ENCODE data around the gene PDXK. TPM values are rescaled to one million over a fixed set of nuclear protein-coding genes. Genes with fewer than 3 reads are reported as not detected.

PDXK gene
- total RNA-seq, 1 donor from 2014 or later: 12.5 TPM

DNA sequence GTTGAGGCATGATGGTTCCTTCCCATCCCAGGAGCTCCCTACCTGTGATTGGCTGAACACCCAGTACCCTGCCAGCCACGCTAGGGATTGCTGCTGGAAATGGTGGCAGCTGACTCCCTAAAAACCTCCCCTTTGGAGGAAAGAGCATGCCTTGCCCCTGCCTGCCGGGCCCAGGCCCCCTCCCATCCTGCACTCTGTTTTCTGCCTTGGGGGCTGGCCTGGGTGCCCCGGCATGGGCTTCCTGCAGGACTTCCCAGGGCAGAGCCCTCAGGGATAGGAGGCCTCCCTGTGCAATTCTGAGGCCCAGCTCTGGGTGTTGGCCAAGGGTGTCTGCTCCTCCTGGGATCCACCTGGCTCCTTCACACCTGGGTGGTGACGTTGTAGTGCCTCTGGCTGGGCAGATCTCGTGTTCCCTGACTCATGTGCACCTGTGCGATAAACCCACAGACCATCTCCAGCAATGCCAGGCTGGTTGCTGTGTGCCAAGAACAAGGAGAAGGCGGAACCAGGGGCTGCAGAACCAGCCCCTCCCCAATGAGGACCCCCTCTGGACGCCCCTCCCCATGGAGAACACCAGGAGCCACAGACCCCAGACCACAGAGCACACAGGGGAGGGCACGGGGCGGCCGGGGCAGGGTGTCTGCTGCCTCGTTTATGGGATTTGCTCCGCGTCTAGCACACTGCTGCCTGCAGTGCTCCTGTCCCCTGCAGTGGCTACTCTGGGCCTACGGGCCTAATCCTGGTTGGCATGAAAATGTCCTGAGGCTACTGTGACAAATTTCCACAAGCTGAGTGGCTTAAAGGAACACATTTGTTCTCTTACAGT is 43.6 kb downstream of the PDXK start:
- no peak overlapping the region for H3K4me3 ChIP-seq (ENCODE audit: low read length in 3 of 3)
- H3K9me3 ChIP-seq (ENCODE audit: control insufficient read depth in 3 of 3, low read length in 3 of 3): peaks cover 0 to 2% (median 0%) of the 10 kb centered on the region in 3 donors
- H3K36me3 ChIP-seq (ENCODE audit: control insufficient read depth in 3 of 3, insufficient read depth in 3 of 3, low read length in 3 of 3): peaks cover 0 to 12% (median 6%) of the 10 kb centered on the region in 3 donors
- H3K9ac ChIP-seq (ENCODE audit: low read depth in 1 of 3, low read length in 3 of 3): no peak overlapping the region
- H3K4me1 ChIP-seq (ENCODE audit: control insufficient read depth in 3 of 3, insufficient read depth in 3 of 3, low read length in 3 of 3): peaks cover 2 to 4% (median 3%) of the 10 kb centered on the region in 3 donors
- no peaks in the 10 kb centered on the region for H3K27me3 ChIP-seq (ENCODE audit: control insufficient read depth in 3 of 3, insufficient read depth in 3 of 3, low read length in 3 of 3)
- no peak overlapping the region for H3K27ac ChIP-seq (ENCODE audit: low read depth, low read length)

- Histone ChIP-seq H3K4me1 (ENCODE audit: control insufficient read depth in 3 of 3, insufficient read depth in 3 of 3, low read length in 3 of 3) (peaks cover 0 to 4% (median 0%) of the 10 kb centered on the region in 3 donors), H3K27me3 (ENCODE audit: control insufficient read depth in 3 of 3, insufficient read depth in 3 of 3, low read length in 3 of 3) (peaks cover 0 to 4% (median 0%) of the 10 kb centered on the region in 3 donors), H3K9me3 (ENCODE audit: control insufficient read depth in 3 of 3, low read length in 3 of 3) (peaks cover 0 to 2% (median 0%) of the 10 kb centered on the region in 3 donors), H3K27ac (ENCODE audit: low read depth, low read length) (no peak overlapping the region), H3K9ac (ENCODE audit: low read depth in 1 of 3, low read length in 3 of 3) (no peak overlapping the region), H3K4me3 (ENCODE audit: low read length in 3 of 3) (no peak overlapping the region), H3K36me3 (ENCODE audit: control insufficient read depth in 3 of 3, insufficient read depth in 3 of 3, low read length in 3 of 3) (peaks cover 0 to 10% (median 6%) of the 10 kb centered on the region in 3 donors)
Observed at GRCh38 chr21:43763901-43764523, 45.1 kb downstream of the PDXK start.

- peaks cover 0 to 2% (median 0%) of the 10 kb centered on the region in 3 donors for H3K9me3 ChIP-seq (ENCODE audit: control insufficient read depth in 3 of 3, low read length in 3 of 3)
Observed at GRCh38 chr21:43764576-43765495, 45.9 kb downstream of the PDXK start.

DNA sequence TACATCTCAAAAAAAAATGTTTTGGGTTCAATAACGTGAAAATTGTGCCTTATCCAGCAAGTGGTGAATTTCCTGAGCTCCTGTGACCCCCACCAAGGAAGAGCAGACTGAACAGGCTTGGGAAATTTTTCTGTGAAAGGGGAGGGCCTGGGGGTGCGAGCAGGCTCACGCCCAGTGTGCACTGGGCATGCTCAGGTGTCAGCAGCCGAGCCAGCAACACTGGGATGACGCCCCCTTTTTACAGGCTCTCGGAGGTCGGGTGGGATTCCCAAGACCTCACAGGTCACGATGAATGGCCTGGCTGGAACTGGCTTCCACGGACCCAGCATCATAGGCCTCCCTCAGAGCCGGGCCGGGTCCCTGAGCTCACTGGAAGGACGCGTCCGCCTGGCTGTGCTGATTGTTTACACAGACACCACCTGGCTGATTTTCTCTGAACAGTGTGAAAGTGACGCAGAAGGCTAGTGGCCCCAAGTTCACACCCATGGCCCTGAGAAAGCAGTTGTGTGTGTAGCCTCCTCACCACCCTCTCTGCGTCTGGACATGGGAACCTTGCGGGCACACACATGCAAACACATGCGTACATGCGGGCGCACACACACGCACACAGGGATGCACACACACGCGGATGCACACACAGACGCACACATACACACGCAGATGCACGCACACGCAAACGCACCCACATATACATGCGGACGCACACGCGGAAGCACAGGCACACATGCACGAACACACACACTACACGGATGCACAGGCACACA is 48.0 kb downstream of the PDXK start:
- peaks cover 0 to 5% (median 3%) of the 10 kb centered on the region in 3 donors for H3K36me3 ChIP-seq (ENCODE audit: control insufficient read depth in 3 of 3, insufficient read depth in 3 of 3, low read length in 3 of 3)
- peaks cover 0 to 4% (median 2%) of the 10 kb centered on the region in 3 donors for H3K27me3 ChIP-seq (ENCODE audit: control insufficient read depth in 3 of 3, insufficient read depth in 3 of 3, low read length in 3 of 3)
- H3K27ac ChIP-seq (ENCODE audit: low read depth, low read length): no peak overlapping the region
- H3K4me3 ChIP-seq (ENCODE audit: low read length in 3 of 3): no peak overlapping the region
- peaks cover 0 to 2% (median 0%) of the 10 kb centered on the region in 3 donors for H3K9me3 ChIP-seq (ENCODE audit: control insufficient read depth in 3 of 3, low read length in 3 of 3)
- H3K4me1 ChIP-seq (ENCODE audit: control insufficient read depth in 3 of 3, insufficient read depth in 3 of 3, low read length in 3 of 3): peaks cover 0 to 4% (median 0%) of the 10 kb centered on the region in 3 donors
- H3K9ac ChIP-seq (ENCODE audit: low read depth in 1 of 3, low read length in 3 of 3): no peak overlapping the region

More at GRCh38 chr21:43764576-43765495, 45.9 kb downstream of the PDXK start:
- peaks cover 0 to 4% (median 0%) of the 10 kb centered on the region in 3 donors for H3K4me1 ChIP-seq (ENCODE audit: control insufficient read depth in 3 of 3, insufficient read depth in 3 of 3, low read length in 3 of 3)
- H3K4me3 ChIP-seq (ENCODE audit: low read length in 3 of 3): no peak overlapping the region
- peaks cover 0 to 4% (median 0%) of the 10 kb centered on the region in 3 donors for H3K27me3 ChIP-seq (ENCODE audit: control insufficient read depth in 3 of 3, insufficient read depth in 3 of 3, low read length in 3 of 3)
- peaks cover 0 to 10% (median 6%) of the 10 kb centered on the region in 3 donors for H3K36me3 ChIP-seq (ENCODE audit: control insufficient read depth in 3 of 3, insufficient read depth in 3 of 3, low read length in 3 of 3)
- no peak overlapping the region for H3K9ac ChIP-seq (ENCODE audit: low read depth in 1 of 3, low read length in 3 of 3)
- no peak overlapping the region for H3K27ac ChIP-seq (ENCODE audit: low read depth, low read length)

DNA sequence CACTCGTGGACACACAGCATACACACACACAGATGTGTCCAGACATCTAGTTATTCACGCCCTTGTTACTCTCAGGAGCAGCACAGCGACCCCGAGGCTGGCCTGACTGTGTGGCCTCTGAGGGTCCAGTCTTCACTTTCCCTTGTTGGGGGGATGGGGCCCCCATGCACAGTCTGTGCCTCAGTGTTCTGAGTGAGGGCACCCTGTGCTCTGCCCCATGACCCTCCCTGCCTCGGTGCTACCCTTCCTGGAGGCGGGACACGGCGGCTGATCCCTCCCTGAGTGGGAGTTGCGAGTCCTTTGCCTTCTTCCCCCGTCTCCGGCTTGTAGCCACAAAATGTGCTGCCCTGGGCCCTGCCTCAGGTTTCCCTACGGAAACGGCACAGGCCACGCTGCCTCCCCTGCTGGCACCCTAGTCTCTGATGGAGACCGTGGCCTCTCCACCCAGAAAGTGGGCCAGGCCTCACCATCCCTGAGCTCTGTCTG is 48.6 kb downstream of the PDXK start:
- no peak overlapping the region for H3K9ac ChIP-seq (ENCODE audit: low read depth in 1 of 3, low read length in 3 of 3)
- no peak overlapping the region for H3K4me3 ChIP-seq (ENCODE audit: low read length in 3 of 3)
- peaks cover 0 to 2% (median 0%) of the 10 kb centered on the region in 3 donors for H3K9me3 ChIP-seq (ENCODE audit: control insufficient read depth in 3 of 3, low read length in 3 of 3)
- peaks cover under 1 to 5% (median 3%) of the 10 kb centered on the region in 3 donors for H3K36me3 ChIP-seq (ENCODE audit: control insufficient read depth in 3 of 3, insufficient read depth in 3 of 3, low read length in 3 of 3)
- peaks cover 0 to 4% (median 2%) of the 10 kb centered on the region in 3 donors for H3K27me3 ChIP-seq (ENCODE audit: control insufficient read depth in 3 of 3, insufficient read depth in 3 of 3, low read length in 3 of 3)
- H3K4me1 ChIP-seq (ENCODE audit: control insufficient read depth in 3 of 3, insufficient read depth in 3 of 3, low read length in 3 of 3): peaks cover 0 to 4% (median 0%) of the 10 kb centered on the region in 3 donors
- no peak overlapping the region for H3K27ac ChIP-seq (ENCODE audit: low read depth, low read length)

GRCh38 chr21:43767984-43768867 is 49.3 kb downstream of the PDXK start:
- Histone ChIP-seq H3K9me3 (ENCODE audit: control insufficient read depth in 3 of 3, low read length in 3 of 3) (no peaks in the 10 kb centered on the region), H3K27me3 (ENCODE audit: control insufficient read depth in 3 of 3, insufficient read depth in 3 of 3, low read length in 3 of 3) (peaks cover 0 to 4% (median 2%) of the 10 kb centered on the region in 3 donors), H3K4me1 (ENCODE audit: control insufficient read depth in 3 of 3, insufficient read depth in 3 of 3, low read length in 3 of 3) (peaks cover 0 to 4% (median 0%) of the 10 kb centered on the region in 3 donors), H3K9ac (ENCODE audit: low read depth in 1 of 3, low read length in 3 of 3) (no peak overlapping the region), H3K36me3 (ENCODE audit: control insufficient read depth in 3 of 3, insufficient read depth in 3 of 3, low read length in 3 of 3) (peaks cover 0 to 6% (median 6%) of the 10 kb centered on the region in 3 donors), H3K4me3 (ENCODE audit: low read length in 3 of 3) (no peak overlapping the region), H3K27ac (ENCODE audit: low read depth, low read length) (no peak overlapping the region)

GRCh38 chr21:43768868-43769167 is 49.9 kb downstream of the PDXK start:
- Histone ChIP-seq H3K9me3 (ENCODE audit: control insufficient read depth in 3 of 3, low read length in 3 of 3) (no peaks in the 10 kb centered on the region), H3K9ac (ENCODE audit: low read depth in 1 of 3, low read length in 3 of 3) (no peak overlapping the region), H3K27ac (ENCODE audit: low read depth, low read length) (no peak overlapping the region)

GRCh38 chr21:43769325-43769958 is 50.5 kb downstream of the PDXK start:
- peaks cover 10 to 14% (median 13%) of the 10 kb centered on the region in 3 donors for H3K36me3 ChIP-seq (ENCODE audit: control insufficient read depth in 3 of 3, insufficient read depth in 3 of 3, low read length in 3 of 3)
- no peak overlapping the region for H3K27ac ChIP-seq (ENCODE audit: low read depth, low read length)
- H3K27me3 ChIP-seq (ENCODE audit: control insufficient read depth in 3 of 3, insufficient read depth in 3 of 3, low read length in 3 of 3): peaks cover 0 to 4% (median 2%) of the 10 kb centered on the region in 3 donors
- H3K4me1 ChIP-seq (ENCODE audit: control insufficient read depth in 3 of 3, insufficient read depth in 3 of 3, low read length in 3 of 3): peaks cover 1 to 6% (median 4%) of the 10 kb centered on the region in 3 donors
- no peak overlapping the region for H3K4me3 ChIP-seq (ENCODE audit: low read length in 3 of 3)
- H3K9me3 ChIP-seq (ENCODE audit: control insufficient read depth in 3 of 3, low read length in 3 of 3): no peaks in the 10 kb centered on the region
- no peak overlapping the region for H3K9ac ChIP-seq (ENCODE audit: low read depth in 1 of 3, low read length in 3 of 3)

More at GRCh38 chr21:43768868-43769167, 49.9 kb downstream of the PDXK start:
- peaks cover 0 to 4% (median 2%) of the 10 kb centered on the region in 3 donors for H3K27me3 ChIP-seq (ENCODE audit: control insufficient read depth in 3 of 3, insufficient read depth in 3 of 3, low read length in 3 of 3)
- peaks cover 0 to 4% (median under 1%) of the 10 kb centered on the region in 3 donors for H3K4me1 ChIP-seq (ENCODE audit: control insufficient read depth in 3 of 3, insufficient read depth in 3 of 3, low read length in 3 of 3)
- H3K4me3 ChIP-seq (ENCODE audit: low read length in 3 of 3): no peak overlapping the region
- H3K36me3 ChIP-seq (ENCODE audit: control insufficient read depth in 3 of 3, insufficient read depth in 3 of 3, low read length in 3 of 3): peaks cover 4 to 12% (median 8%) of the 10 kb centered on the region in 3 donors
